NCI-H510A treated with DMSO at 0.1 percent for 48 hours (cell line): ENCODE measurements around the gene RING1.

ENCODE experiments used
- DNase-seq: peaks from one replicate; lab custom pipeline; 2025; lab: John Stamatoyannopoulos, UW

RING1 gene

DNA sequence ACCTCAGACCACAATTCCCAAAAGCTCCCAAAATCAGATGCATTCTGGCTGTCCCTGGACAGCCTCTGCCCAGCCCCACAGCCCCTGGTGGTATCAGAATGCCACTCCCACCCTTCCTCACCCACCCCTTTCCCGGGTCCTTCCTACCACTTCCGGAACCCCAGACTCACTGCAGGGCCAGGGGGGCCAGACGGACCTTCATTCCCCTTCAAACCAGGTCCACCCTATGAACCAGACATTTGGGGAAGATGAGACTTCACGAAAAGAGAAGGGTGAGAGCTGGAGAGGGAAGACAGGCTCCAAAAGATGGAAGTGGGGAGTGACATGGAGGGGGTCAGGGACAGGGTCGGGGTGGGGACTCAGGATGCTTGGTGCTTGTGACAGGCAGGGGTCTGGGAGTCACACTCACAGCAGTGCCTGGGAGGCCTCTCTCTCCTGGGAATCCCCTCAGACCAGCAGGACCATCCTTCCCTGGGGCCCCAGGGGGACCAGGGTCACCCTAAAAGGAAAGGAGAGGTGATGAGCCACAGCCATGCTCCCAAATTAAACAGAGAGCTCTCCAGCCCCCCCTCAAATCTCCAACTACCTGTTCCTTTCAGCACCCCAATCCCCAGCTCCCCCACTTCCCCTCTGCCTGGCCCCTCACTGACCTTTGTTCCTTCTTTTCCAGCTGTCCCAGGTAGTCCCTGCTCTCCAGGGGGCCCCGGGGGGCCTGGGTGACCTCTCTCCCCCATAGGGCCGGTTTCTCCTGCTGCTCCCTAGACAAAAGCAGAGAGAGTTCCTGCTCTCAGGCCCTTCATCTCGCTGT is 36.2 kb upstream of the RING1 start:
- no peak for DNase-seq

DNA sequence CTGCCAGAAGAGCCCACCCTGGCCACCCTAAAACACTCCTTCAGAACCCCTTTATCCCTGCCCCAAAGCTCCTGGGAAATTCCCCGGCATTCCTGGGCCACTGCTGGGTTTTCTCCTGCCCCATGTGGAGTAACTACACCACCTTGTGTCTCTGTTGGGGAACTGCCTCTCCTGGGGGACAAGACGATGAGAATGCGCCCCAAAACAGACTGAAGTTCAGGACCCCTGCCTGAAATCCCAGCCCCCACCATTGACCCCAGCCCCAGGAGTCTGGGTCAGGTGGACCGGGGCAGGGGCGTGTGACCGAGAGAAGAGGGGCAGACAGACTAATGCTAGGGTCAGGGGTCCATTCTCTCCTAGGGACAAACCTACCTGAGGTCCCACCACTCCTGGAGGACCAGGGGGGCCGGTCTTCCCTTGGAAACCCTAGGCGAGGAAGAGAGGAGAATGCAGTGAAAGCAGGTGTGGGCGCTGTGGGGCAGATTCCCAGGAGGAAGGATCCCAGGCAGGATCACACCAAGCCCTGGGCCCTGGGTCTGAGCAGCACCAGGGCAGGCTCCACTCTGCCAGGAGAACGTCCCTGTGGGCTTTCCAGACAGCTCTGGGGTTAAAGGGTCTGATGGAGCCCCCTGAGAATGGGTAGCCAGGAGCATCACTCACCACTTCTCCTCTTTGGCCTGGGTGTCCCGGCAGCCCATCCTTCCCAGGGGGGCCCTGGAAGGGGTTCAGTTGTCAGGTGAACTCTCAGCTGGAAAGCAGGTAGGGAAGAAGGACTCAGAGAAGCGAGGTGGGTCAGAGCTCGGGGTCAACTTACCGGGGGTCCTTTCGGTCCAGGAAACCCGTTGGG is 35.4 kb upstream of the RING1 start:
- no peak for DNase-seq

DNA sequence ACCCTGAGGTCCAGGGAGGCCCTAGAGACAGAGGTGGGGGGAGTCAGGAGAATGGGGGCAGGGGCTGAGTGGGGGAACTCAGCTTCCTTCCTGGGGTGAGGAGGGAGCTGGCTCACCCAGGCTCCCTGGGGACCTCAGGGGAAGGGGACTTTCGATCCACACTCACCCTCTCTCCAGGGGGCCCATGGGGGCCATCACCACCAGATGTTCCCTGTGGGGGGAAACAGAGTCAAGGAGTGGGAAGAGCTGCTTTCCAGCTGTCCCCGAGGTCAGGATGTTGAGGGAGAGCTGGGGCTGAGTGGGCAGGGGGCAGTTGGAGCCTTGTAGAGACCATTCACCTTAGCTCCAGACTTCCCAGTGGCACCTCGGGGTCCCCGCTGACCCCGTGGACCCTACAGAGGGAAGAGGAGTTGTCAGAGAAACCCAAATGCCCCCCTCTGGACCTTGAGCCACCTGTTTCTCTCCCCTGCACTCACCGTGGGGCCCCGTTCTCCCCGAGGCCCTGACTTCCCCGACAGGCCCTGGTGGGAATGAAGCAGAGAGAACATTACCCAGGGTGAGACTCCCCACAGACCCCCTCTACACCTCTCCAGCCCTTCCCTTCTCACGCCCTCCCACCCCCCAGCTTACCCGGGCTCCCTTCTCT is 34.6 kb upstream of the RING1 start:
- no peak for DNase-seq

DNA sequence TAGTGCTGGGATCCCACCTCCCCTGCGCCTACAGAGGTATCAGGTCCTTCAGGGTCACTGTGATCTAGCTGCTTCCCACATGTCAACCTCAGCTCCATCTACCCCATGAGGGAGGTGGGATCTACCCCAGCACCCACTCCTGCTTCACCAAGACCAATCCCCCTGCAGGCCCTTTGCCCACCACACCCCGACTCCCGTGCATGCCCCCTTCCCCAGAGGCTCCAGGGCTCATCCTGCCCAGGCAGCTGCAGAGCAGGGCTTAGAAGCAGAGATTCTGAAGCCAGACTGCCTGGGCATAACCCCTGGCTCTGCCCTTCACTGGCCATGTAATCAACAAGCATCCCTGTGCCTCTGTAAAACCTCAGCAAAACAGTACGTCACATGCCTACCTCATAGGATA is 33.5 kb upstream of the RING1 start:
- DNase-seq: no peak

DNA sequence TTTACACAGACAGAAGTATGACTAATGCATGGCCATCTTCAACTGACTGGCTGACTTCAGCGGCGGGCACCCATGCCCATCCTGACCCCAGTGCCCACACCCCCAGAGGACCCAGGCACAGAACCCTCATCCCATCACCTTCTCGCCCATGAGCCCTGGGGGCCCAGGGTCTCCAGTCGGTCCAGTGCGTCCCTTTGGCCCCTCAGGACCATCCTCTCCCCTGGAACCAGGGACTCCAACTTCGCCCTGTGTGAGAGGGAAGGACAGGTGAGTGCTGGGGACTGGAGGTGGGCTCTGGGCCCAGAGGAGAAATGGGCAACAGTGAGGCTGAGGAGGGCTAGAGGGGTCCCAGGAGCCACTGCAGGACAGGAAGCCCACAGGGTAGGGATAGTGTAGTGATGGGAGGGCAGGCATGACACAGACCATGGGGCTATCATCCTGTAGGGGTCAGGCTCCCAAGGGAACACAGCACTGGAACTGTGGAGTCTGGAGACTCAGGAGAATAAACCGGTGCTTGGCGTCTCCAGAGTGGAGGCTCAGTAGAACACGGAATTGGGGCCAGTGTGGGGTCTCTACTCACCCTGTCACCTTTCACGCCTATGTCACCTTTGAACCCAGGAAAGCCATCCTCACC is 32.7 kb upstream of the RING1 start:
- DNase-seq: no peak

DNA sequence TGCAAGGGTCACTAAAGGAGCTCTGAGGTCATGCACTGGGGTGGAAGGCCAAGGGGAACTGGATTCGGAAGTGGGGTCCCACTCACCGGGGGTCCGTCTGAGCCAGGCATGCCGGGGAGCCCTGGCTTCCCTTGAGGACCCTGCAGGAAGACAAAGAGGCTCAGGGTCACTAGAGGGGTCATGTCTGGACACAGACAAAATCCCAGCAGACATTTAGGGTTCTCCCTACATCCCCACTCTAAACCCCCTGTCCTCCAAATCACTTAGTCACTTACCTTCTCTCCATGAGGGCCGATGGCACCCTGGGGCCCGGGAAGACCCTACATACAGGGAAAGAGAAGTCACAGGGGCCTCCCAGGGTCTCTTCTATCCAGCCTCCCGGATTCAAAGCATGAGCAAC is 31.4 kb upstream of the RING1 start:
- no peak for DNase-seq

DNA sequence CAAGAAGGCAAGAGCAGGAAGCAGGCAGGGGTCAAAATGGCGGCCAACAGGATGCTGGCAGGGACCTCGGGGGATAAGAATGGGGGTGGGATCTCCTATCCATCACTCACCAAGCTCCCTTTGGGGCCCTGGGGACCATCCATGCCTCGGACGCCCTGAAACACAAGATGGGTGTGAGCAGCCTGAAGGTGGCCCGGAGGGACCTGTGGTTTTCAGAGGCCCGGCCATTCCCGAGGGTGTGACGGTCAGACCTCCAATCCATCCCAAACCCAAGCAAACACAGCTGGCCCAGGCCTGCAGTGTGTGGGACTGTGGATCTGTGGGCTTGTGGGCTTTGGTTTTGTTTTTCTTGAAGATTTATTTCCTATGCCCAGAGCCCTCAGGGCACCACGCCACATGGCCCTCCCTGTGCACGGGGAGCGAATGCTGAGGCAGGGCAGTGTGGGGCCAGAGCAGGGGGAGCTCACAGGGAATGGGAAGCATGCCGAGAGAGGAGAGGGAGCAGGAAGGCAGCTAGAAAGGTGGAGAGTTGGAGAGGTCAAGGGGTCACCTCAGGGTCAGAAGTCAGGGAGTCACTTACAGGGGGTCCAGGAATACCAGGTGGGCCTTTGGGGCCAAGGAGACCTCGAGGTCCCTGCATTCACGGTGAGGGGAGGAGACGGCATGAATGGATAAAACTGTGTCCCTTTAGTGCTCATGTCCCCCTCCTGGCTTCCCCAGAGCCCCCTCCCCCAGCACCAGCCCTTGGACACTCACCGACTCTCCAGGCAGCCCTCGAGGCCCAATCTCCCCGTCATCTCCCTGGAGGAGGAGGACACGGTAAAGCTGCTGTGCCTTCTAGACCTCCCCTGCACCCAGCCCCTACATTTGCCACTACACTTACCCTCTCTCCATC is 30.5 kb upstream of the RING1 start:
- no peak for DNase-seq

DNA sequence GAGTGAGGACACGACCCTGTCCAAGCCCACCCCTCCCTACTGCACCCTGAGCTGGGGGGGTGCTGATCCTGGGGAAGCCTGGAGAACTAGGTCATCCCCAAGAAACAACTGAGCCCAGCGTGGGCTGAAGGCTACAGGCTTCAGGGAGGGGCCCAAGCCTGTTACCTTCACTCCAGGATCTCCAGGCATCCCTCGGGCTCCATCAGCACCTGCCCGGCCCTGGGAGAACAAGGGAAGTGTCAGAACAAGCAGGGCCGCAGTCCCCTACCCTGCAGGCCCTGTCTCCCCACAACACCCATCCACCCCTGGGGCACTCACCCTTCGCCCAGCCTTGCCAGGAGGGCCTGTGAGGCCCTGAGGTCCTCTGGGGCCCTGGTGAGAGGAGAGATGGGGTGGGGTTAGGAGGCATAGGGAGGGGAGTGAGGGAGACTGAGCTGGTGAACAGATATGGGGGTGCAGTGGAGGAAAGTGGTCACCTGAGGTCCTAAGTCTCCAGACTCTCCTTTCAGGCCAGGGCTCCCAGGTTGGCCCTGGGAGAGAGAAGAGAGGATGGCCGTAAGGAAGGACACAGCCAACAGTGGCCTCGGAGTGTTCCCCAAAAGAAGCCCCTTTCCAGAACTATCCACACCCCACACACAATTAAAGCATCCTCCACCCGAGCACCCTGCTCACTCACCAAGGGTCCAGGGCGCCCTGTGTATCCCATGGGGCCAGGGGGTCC is 29.4 kb upstream of the RING1 start:
- DNase-seq: no peak

DNA sequence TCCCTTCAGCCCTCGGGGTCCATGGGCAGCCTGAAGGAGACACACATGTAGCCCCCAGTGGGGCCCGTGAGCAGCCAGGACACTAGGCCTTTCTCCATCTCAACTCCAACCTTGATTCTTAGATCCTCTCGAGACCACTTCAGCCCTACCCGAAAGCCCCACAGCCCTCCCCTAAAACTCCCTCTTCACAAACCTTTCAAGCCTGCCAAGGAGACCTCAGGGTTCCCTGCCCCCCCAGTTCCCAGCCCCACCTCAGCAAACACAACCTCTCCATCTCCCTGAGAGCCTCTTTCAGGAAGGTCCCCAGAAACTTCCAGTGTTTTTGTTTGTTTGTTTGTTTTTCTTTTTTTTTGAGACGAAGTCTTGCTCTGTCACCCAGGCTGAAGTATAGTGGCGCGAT is 27.2 kb upstream of the RING1 start:
- DNase-seq: no peak

DNA sequence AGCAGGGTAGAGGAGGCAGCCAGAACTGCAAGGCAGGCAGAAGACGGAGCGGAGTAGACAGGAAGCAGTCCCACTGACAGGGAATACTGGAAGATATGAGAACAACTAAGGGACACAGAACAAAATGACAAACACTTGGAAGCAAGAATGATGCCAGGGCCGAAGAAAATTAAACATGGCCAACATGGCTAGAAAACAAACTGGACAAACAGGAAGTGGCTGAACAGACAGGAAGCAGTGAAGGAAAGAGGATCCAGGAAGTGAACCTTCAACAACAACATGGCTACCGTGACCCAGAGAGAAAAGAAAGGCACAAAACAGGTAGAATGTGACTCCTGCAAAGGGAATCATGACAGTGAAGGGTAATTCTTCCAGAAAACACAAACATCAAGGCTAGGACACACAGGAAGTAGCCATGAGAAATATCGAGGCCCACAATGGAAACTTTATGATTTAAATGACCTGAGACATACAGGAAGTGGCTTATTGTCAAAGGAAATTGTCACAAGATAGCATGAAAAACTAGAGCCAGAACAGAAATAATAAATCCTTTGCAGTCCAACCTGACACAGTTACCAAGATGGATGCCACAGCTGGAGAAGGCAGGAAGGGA is 25.1 kb upstream of the RING1 start:
- DNase-seq: no peak

DNA sequence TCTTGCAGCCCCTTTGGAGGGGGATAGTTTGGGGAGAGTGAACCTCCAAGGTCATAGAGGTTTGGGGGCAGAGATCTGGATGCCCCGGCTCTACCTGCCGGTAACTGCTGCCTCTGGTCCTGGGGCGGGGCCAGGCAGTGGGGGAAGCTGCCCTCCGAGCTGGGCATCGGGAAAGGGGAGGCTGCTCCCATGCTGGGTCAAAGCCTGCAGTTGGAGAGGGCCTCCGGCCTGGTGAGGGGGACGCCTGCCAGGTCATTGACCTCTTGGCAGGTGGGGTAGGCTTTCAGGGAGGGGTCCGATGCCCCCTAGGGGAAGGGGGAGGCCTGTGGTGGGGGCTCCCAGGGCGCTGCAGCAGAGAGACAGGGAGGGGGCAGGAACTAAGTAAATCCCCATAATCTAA is 23.1 kb upstream of the RING1 start:
- no peak for DNase-seq

DNA sequence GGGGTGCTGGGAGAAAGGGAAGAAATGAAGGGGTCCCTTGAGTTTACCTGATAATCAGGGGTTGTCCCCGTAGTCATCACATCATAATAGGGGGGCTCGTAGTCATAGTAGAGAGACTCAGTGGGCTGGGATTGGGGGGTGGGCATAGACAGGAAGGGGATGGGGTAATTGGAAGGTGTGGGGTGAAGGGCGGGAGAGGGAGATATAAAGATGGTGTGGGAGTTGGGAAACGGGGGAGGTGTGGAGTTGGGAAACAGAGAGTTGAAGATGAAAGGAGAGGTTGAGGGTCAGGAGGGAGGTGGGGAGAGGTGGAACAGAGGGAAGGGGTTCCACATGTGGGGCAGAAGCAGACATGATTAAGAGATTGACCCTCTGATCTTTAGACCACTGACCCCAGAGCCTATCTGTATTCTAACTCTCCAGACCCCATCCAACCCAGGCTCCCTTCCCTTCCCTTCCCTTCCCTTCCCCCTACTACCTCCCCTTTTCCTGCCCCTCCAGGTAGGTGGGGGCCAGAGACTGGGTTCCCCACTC is 22.6 kb upstream of the RING1 start:
- no peak for DNase-seq

DNA sequence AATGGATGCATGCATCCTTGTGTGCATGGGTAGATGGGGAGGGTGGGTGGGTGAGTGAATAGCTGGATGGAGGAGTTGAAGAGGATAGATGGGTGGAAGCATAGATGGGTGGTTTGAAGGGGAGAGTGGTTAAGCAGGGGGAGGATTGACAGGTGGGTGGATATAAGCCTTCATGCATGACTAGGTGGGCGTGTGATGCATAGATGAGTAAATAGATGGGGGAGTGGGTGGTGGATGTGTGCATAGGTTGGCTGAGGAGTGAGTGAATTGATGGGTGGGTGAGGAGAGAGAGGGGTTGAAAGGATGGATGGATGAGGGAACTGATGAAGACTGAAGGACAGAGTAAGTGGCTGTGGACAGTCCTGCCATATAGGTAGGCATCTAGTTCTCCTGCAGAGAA is 20.5 kb upstream of the RING1 start:
- no peak for DNase-seq

DNA sequence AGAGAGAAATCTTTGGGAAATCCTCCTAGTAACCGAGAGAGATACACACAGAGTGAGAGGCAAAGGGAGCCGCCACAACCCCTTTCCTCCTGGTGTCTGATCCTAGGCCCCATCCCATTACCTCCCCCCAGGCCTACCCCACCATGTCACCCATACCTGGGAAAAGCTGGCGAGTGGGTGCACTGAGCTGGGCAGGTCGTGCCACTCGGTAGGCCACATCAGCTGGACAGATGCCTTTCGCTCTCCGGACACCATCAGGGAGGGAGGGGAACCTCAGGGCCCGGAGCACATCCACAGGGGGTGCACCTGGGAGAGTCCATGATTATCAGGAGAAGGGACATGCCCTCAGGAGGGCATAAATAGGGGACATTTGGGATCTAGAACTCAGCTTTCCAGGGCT is 19.1 kb upstream of the RING1 start:
- DNase-seq: no peak

DNA sequence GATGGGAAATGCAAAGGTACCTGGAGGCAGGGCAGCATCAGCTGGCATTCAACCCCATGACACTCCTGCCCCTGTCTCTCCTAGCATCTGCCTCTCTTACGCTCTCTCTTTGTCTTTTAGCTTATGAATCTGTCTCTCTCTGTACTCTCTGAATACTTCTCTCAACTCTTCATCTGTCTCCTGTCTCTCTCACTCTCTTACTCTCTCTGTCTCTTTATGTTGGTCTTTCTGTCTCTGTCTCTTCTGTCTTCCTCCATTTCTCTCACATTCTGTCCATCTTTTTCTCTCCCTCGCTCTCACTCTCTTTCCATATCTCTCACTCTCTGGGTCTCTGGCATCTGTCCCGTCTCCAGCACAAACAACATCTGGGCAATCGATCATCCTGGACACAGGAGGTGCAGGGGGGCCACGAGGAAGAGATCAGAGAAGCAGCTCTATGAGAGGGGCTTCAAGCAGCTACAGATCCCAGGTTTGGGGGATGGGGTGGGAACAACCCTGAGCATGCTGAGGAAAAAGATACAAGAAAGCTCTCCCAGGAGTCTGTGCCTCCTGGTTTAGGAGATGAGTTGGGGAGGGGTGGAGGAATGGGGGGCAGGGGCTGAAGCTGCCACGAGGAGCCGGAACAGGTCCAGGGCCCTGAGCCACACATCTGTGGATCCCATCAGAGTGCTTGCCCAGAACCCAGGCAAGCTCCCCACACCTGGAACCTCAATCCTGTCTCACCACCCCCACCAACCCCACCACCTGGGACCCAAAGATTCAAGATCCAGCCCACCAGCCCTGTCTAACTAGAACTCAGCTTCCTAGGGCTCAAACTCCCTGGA is 18.5 kb upstream of the RING1 start:
- no peak for DNase-seq

DNA sequence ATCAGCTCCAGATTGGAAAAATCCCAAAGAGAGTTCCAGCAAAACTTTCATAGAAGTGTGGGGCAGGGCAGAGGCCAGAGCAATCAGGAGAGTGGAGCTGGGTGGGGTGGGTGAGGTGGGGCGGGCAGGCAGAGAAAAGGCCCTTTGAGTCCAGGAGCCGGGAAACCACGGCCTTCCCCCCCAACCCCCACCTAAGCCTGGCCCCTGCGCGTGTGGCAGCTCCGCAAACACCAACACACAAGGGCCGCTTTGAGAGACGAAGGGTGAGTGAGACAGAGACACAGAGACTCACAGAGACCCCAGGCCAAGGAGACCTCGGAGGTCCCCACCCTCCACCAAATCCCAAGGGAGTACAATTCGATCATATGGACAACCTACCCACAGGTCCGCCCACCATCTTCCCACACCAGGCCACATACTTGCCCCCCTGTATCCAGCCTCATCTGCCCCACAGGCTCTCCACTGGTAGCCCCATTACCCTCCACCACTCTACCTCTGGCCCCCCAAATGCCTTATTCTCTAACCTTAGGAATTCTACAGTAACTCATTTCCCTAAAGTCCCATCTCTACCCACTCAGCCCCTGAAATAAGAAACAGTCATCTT is 17.7 kb upstream of the RING1 start:
- DNase-seq: no peak

DNA sequence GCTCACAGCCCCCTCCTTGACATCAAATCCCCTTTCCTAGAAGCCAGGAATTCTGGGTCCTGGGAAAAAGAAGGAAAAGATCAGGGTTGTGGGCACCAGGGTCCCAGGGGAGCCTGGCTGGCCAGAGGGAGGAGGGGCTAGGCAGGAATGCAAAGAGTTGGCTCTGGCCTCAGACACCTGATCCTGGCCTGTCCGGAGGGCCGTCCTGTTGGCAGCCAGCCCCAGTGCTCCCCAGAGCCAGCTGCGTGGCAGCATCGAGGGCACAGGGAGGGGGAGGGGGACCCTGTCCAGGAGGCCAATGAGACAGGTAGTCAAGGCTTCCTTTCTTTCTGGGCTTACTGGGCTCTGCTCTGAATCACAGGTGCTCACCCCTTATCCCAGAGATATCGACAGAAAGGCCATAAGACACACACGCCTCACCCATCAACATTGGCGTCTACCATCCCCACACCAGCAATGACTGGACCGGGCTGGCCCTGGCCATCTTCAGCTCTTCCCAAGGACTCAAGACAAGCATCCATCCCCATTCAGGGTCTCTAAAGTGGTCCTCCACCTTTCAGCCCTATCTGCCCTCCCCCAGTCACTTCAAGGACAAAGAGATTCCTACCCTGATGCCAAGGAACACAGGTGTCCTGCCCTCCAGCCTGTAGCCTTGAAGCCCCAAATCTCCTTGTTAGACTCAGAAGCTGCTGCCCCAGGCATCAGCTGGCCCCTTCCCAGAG is 16.8 kb upstream of the RING1 start:
- no peak for DNase-seq

DNA sequence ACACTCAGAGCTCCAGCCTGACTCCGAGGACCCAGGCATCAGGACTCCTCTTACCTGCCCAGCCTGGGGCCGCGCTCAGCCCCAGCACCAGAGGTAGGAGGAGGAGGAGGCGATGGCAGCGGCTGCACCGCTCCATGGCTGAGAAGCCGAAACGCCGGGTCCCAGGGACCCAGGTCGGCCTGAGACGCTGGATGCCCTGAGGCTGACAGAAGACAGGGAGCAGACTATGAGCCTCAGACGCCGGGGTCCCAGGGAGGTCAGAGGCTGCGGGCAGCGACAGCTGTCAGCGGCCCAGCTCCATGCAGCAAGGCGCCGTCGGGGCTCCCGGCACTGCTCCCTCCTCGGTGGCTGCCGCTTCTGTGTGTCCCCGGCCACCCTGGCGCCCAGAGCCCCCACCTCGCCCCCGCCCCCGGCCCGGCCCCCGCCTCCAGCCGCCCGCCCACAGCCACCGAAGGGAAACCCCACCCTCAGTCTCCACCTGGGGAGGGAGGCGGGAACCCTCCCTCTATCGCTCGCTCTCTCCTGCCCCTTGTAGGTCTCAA is 16.1 kb upstream of the RING1 start, which contains the start of gene COL11A2:
Gene COL11A2, minus strand, starts transcription at position 363 of the 542 bp plus-strand sequence. Its CDS starts 227 bp downstream, at position 136.
- no peak for DNase-seq
